ENCODE results near the gene PDE11A. TPM values are rescaled to one million over a fixed set of nuclear protein-coding genes. Genes with fewer than 3 reads are reported as not detected.

Gene PDE11A
- total RNA-seq: 0.43 TPM in 1 of 2 replicates, not detected in the other

GRCh38 chr2:178072383-178073301 is at the start of gene PDE11A:
TSS of gene PDE11A (minus strand) at chr2:178072777. CDS start at chr2:178072437, 340 bp downstream.

DNA sequence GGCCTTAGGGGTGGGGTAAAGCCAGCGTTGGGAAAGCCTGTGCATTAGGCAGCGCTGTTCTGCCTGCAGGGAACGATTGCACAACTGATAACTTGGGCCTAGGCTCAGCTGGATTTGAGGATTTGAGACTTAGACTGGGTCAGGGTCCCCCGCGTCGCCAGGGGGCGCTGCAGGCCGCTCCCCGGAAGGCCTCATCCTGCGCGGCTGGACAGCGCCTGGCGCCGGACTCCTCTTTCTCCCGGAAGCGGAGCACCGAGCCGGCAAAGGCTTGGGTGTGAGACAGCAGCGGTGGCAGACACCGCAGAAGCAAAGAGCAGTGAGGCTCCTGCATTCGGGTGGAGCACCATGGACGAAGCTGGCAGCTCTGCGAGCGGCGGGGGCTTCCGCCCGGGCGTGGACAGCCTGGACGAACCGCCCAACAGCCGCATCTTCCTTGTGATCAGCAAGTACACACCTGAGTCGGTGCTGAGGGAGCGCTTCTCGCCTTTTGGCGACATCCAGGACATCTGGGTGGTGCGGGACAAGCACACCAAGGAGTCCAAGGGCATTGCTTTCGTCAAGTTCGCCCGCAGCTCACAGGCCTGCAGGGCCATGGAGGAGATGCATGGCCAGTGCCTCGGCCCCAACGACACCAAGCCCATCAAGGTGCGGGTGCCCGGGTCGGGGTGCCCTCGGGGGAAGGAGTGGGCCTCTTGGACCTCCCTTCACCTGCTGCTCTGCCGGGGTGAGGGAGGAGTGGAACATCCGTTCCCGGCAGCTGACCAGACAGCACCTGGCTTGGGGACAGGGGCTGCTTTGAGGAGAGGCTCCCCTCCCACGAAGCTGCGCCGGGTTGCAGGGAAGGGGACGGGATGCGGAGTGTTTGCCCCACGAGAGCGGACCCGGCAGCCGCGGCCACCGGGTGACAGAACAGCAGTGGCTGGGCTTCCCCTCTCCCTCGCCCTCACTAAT is 39.9 kb upstream of the PDE11A start, which contains the start of gene RBM45:
RBM45 (plus strand) TSS at position 236 of the 951 bp plus-strand sequence; CDS start at position 346, 110 bp downstream.

Small RNA genes lying within 50 kb of the gene (small RNA-seq; reads per million reads assigned to genes)
- not detected for gene AC011998.1 (ENCODE audit: low replicate concordance)
- 0.13 reads per million for gene RNU6-629P (ENCODE audit: low replicate concordance)

Other genes starting within 250 kb of the PDE11A start
- gene RBM45, start 39.7 kb upstream of the PDE11A start, total RNA-seq: 15.8 and 20.8 TPM in 2 replicates
- gene OSBPL6, start 121.7 kb upstream of the PDE11A start, total RNA-seq: 0.22 and 3.0 TPM in 2 replicates

Data from placental pericyte (primary cell).